HepG2 (cell line): ENCODE results near the gene HTRA2. TPM values are rescaled to one million over a fixed set of nuclear protein-coding genes. Genes with fewer than 3 reads are reported as not detected.
A peak's percentile ranks its signal among the peaks of the same experiment; 100 is the strongest.

Experiments used
- CHCHD3 ChIP-seq: sonication (generic); formaldehyde crosslinking; IDR thresholded peaks from 2 replicates; pipeline ENCODE4 v1.8.0; 2022; ENCODE audit warnings: mild to moderate bottlenecking, missing genetic modification reagents, moderate library complexity
- ELF3 ChIP-seq: IDR thresholded peaks from 2 replicates; pipeline ENCODE4 v1.6.1; 2016; ENCODE audit warnings: missing genetic modification reagents, missing compliant biosample characterization
- FOXC1 ChIP-seq: sonication (generic); formaldehyde crosslinking; IDR thresholded peaks from 2 replicates; pipeline ENCODE4 v1.8.0; 2022; ENCODE audit warnings: mild to moderate bottlenecking, missing genetic modification reagents, borderline replicate concordance
- GABPA ChIP-seq, 2 experiments: IDR thresholded peaks; 2 replicates each; pipeline ENCODE4 v1.6.1; 2011 to 2016; ENCODE audit warnings: low read depth in 2 of 2, low read length in 1 of 2, missing biosample characterization in 1 of 2, missing genetic modification characterization in 1 of 2
- GATAD2A ChIP-seq: IDR thresholded peaks from 2 replicates; pipeline ENCODE4 v1.6.1; 2016
- SALL2 ChIP-seq: sonication (generic); formaldehyde crosslinking; IDR thresholded peaks from 2 replicates; pipeline ENCODE4 v1.8.1; 2023; ENCODE audit warnings: mild to moderate bottlenecking, missing genetic modification reagents, inconsistent platforms
- SMAD3 ChIP-seq: sonication (generic); formaldehyde crosslinking; IDR thresholded peaks from 2 replicates; pipeline ENCODE4 v1.4.0; 2020; ENCODE audit warnings: missing genetic modification reagents
- SOX5 ChIP-seq: IDR thresholded peaks from 2 replicates; pipeline ENCODE4 v1.6.1; 2016; ENCODE audit warnings: borderline replicate concordance
- ZNF878 ChIP-seq: sonication (generic); formaldehyde crosslinking; IDR thresholded peaks from 2 replicates; pipeline ENCODE4 v1.8.1; 2023; ENCODE audit warnings: mild to moderate bottlenecking, missing genetic modification reagents, moderate library complexity
- polyA plus RNA-seq, 8 experiments: library from polyadenylated mRNA; depleted of rRNA in 3 of 8; stranded (reverse) in 7 of 8; unstranded in 1 of 8; fragments of >200 nt; fragmentation: Illumina TruSeq in 4 of 8; extraction: Trizol in 4 of 8; gene quantifications; 2 replicates each; pipeline versions ENCODE4 v1.2.1 to v1.2.3, GENCODE V29; 2011 to 2016; ENCODE audit warnings: low read depth in 4 of 8, missing spikeins in 1 of 8, mixed read lengths in 1 of 8; ENCODE audit not compliant: insufficient read depth in 1 of 8
- total RNA-seq, 5 experiments: library from RNA; depleted of rRNA; stranded (reverse); fragments of >200 nt; fragmentation: Illumina TruSeq; extraction: Trizol; gene quantifications; 2 replicates each; pipeline ENCODE4 v1.2.3, GENCODE V29; 2016; ENCODE audit warnings: low read depth in 1 of 5
- TF ChIP-seq, protein P1 (sequence below): IDR thresholded peaks from 2 replicates; pipeline ENCODE4 v1.4.0; 2020; ENCODE audit warnings: mild to moderate bottlenecking, missing genetic modification reagents
- TF ChIP-seq, protein P2 (sequence below): sonication (generic); formaldehyde crosslinking; IDR thresholded peaks from 2 replicates; pipeline ENCODE4 v1.4.0; 2020; ENCODE audit warnings: missing genetic modification reagents, low read depth, mild to moderate bottlenecking, borderline replicate concordance
- TF ChIP-seq, protein P3 (sequence below): IDR thresholded peaks from 2 replicates; pipeline ENCODE4 v1.6.1; 2016; ENCODE audit warnings: missing compliant biosample characterization, missing genetic modification reagents, borderline replicate concordance
- TF ChIP-seq, protein P4 (sequence below): IDR thresholded peaks from 2 replicates; pipeline ENCODE4 v1.6.1; 2016
- TF ChIP-seq, protein P5 (sequence below): sonication (generic); formaldehyde crosslinking; IDR thresholded peaks from 2 replicates; pipeline ENCODE4 v1.8.1; 2022; ENCODE audit warnings: mild to moderate bottlenecking, missing genetic modification reagents
- TF ChIP-seq, protein P6 (sequence below): sonication (generic); formaldehyde crosslinking; IDR thresholded peaks from 2 replicates; pipeline ENCODE4 v1.5.0; 2020; ENCODE audit warnings: mild to moderate bottlenecking, missing genetic modification reagents
- TF ChIP-seq, protein P7 (sequence below): IDR thresholded peaks from 2 replicates; pipeline ENCODE4 v1.6.1; 2016; ENCODE audit warnings: missing compliant biosample characterization, missing genetic modification reagents, borderline replicate concordance

The HTRA2 gene
- total and polyA plus RNA-seq, 2 of the 13 experiments (the other 11 are each of a cell fraction or from before 2014, with no cell fraction given) = 47.7 to 50.3 TPM

DNA sequence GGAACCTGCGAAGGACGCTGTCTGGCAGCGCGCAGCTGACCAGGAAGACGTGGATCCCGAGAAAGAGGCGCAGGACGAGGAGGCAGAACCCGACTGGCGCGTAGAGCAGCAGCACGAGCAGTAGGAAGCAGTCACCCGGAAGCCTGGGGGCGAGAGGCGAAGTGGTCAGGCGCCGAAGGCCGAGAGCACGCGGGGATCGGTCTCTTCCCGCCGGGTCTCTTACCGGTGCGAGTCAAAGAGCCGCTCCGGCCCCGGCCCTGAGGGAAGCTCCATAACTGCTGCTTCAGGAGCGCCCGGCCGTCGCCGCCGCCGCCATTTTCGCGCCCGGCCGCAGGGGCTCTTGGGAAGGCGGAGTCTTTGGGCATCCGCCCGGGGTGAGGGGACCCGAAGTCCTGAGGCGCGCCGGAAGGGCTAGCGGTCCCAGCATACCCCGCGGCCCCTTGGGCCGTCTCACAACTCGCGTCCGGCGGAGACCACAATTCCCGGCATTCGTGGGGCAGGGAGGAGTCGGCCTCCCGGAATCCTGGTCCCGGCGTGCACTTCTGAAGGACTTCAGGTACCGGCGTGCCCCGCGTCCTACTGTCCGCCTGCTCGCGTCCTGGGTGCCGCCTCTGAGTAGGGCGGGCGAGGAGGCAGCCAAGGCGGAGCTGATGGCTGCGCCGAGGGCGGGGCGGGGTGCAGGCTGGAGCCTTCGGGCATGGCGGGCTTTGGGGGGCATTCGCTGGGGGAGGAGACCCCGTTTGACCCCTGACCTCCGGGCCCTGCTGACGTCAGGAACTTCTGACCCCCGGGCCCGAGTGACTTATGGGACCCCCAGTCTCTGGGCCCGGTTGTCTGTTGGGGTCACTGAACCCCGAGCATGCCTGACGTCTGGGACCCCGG is at the start of gene HTRA2, which contains the start of gene AUP1 (continued):
- TF ChIP-seq, protein P1, sequence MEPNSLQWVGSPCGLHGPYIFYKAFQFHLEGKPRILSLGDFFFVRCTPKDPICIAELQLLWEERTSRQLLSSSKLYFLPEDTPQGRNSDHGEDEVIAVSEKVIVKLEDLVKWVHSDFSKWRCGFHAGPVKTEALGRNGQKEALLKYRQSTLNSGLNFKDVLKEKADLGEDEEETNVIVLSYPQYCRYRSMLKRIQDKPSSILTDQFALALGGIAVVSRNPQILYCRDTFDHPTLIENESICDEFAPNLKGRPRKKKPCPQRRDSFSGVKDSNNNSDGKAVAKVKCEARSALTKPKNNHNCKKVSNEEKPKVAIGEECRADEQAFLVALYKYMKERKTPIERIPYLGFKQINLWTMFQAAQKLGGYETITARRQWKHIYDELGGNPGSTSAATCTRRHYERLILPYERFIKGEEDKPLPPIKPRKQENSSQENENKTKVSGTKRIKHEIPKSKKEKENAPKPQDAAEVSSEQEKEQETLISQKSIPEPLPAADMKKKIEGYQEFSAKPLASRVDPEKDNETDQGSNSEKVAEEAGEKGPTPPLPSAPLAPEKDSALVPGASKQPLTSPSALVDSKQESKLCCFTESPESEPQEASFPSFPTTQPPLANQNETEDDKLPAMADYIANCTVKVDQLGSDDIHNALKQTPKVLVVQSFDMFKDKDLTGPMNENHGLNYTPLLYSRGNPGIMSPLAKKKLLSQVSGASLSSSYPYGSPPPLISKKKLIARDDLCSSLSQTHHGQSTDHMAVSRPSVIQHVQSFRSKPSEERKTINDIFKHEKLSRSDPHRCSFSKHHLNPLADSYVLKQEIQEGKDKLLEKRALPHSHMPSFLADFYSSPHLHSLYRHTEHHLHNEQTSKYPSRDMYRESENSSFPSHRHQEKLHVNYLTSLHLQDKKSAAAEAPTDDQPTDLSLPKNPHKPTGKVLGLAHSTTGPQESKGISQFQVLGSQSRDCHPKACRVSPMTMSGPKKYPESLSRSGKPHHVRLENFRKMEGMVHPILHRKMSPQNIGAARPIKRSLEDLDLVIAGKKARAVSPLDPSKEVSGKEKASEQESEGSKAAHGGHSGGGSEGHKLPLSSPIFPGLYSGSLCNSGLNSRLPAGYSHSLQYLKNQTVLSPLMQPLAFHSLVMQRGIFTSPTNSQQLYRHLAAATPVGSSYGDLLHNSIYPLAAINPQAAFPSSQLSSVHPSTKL (CRISPR knock-in tag) = peak; percentile 56; the same call in 1 of the 2 replicates
- TF ChIP-seq, protein P2, sequence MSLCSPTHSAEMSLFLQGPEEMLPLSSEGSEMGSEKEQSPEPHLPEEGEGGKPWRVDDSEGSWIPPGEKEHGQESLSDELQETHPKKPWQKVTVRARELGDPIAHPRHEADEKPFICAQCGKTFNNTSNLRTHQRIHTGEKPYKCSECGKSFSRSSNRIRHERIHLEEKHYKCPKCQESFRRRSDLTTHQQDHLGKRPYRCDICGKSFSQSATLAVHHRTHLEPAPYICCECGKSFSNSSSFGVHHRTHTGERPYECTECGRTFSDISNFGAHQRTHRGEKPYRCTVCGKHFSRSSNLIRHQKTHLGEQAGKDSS = peak; percentile 68
- peak; percentile 87 for TF ChIP-seq GABPA (IDR thresholded peaks at IDR 0.05; ENCODE audit: low read depth, low read length)
- peak; percentile 93 for TF ChIP-seq GABPA (CRISPR knock-in tag; IDR thresholded peaks at IDR 0.05; ENCODE audit: low read depth)
- TF ChIP-seq, protein P3, sequence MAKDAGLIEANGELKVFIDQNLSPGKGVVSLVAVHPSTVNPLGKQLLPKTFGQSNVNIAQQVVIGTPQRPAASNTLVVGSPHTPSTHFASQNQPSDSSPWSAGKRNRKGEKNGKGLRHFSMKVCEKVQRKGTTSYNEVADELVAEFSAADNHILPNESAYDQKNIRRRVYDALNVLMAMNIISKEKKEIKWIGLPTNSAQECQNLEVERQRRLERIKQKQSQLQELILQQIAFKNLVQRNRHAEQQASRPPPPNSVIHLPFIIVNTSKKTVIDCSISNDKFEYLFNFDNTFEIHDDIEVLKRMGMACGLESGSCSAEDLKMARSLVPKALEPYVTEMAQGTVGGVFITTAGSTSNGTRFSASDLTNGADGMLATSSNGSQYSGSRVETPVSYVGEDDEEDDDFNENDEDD (CRISPR knock-in tag) = peak; percentile 43; the same call in 1 of the 2 replicates
- TF ChIP-seq ELF3 (CRISPR knock-in tag) = peak; percentile 80
- peak; percentile 71 for TF ChIP-seq SALL2 (CRISPR knock-in tag)
- TF ChIP-seq, protein P4, sequence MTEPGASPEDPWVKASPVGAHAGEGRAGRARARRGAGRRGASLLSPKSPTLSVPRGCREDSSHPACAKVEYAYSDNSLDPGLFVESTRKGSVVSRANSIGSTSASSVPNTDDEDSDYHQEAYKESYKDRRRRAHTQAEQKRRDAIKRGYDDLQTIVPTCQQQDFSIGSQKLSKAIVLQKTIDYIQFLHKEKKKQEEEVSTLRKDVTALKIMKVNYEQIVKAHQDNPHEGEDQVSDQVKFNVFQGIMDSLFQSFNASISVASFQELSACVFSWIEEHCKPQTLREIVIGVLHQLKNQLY (CRISPR knock-in tag) = peak; percentile 14; the same call in 1 of the 2 replicates
- TF ChIP-seq, protein P5, sequence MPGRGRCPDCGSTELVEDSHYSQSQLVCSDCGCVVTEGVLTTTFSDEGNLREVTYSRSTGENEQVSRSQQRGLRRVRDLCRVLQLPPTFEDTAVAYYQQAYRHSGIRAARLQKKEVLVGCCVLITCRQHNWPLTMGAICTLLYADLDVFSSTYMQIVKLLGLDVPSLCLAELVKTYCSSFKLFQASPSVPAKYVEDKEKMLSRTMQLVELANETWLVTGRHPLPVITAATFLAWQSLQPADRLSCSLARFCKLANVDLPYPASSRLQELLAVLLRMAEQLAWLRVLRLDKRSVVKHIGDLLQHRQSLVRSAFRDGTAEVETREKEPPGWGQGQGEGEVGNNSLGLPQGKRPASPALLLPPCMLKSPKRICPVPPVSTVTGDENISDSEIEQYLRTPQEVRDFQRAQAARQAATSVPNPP (CRISPR knock-in tag) = peak; percentile 21; the same call in 1 of the 2 replicates
- peak; percentile 66 for TF ChIP-seq SOX5
- TF ChIP-seq ZNF878 (CRISPR knock-in tag) = no peak
- peak; percentile 76; the same call in 1 of the 2 replicates for TF ChIP-seq SMAD3
- peak; percentile 18; the same call in 1 of the 2 replicates for TF ChIP-seq FOXC1 (CRISPR knock-in tag)
- peak; percentile 62 for TF ChIP-seq GATAD2A (CRISPR knock-in tag)
- TF ChIP-seq, protein P6, sequence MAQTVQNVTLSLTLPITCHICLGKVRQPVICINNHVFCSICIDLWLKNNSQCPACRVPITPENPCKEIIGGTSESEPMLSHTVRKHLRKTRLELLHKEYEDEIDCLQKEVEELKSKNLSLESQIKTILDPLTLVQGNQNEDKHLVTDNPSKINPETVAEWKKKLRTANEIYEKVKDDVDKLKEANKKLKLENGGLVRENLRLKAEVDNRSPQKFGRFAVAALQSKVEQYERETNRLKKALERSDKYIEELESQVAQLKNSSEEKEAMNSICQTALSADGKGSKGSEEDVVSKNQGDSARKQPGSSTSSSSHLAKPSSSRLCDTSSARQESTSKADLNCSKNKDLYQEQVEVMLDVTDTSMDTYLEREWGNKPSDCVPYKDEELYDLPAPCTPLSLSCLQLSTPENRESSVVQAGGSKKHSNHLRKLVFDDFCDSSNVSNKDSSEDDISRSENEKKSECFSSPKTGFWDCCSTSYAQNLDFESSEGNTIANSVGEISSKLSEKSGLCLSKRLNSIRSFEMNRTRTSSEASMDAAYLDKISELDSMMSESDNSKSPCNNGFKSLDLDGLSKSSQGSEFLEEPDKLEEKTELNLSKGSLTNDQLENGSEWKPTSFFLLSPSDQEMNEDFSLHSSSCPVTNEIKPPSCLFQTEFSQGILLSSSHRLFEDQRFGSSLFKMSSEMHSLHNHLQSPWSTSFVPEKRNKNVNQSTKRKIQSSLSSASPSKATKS = no peak
- TF ChIP-seq CHCHD3 (CRISPR knock-in tag) = no peak
- TF ChIP-seq, protein P7, sequence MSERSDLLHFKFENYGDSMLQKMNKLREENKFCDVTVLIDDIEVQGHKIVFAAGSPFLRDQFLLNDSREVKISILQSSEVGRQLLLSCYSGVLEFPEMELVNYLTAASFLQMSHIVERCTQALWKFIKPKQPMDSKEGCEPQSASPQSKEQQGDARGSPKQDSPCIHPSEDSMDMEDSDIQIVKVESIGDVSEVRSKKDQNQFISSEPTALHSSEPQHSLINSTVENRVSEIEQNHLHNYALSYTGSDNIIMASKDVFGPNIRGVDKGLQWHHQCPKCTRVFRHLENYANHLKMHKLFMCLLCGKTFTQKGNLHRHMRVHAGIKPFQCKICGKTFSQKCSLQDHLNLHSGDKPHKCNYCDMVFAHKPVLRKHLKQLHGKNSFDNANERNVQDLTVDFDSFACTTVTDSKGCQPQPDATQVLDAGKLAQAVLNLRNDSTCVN (CRISPR knock-in tag) = 0 out of 2 replicates have a peak, but pooled peaks have one; percentile 4
